HG03432 (cell line): Measurements from ENCODE around the gene DHRSX.
A peak's percentile ranks its signal among the peaks of the same experiment; 100 is the strongest.
"Not testable (repeated sequence)": the region's sequence is repeated elsewhere in the genome, so short reads cannot be mapped to it uniquely, and the experiment has no call there.

ENCODE experiments used
- ATAC-seq: cut with Tn5 transposase; IDR thresholded peaks from one replicate; pipeline ENCODE4 v1.9.1; 2021; ENCODE audit warnings: mild to moderate bottlenecking, moderate library complexity; ENCODE audit not compliant: unreplicated experiment

The DHRSX gene

GRCh38 chrX:2521092-2521926 is 20.5 kb upstream of the DHRSX start:
- ATAC-seq, result peak; percentile 86

GRCh38 chrX:2520539-2520938 is 19.8 kb upstream of the DHRSX start:
- ATAC-seq, result no peak

GRCh38 chrX:2519638-2520037 is 18.9 kb upstream of the DHRSX start:
- not testable (repeated sequence) for ATAC-seq

GRCh38 chrX:2517055-2517454 is 16.3 kb upstream of the DHRSX start:
- peak; percentile 14 for ATAC-seq

- ATAC-seq, result peak; percentile 52
These were observed 15.8 kb upstream of the DHRSX start for GRCh38 chrX:2516623-2517022.

- ATAC-seq, result no peak
These were observed 13.4 kb upstream of the DHRSX start for GRCh38 chrX:2514131-2514530.

- no peak for ATAC-seq
These were observed 12.4 kb upstream of the DHRSX start for GRCh38 chrX:2513121-2513664.

GRCh38 chrX:2512501-2512900 is 11.7 kb upstream of the DHRSX start:
- no peak for ATAC-seq

GRCh38 chrX:2511326-2511725 is 10.6 kb upstream of the DHRSX start:
- ATAC-seq, result no peak

GRCh38 chrX:2508648-2509335 is 8.0 kb upstream of the DHRSX start:
- ATAC-seq, result no peak

- ATAC-seq, result no peak
These were observed 7.3 kb upstream of the DHRSX start for GRCh38 chrX:2507904-2508627.

- no peak for ATAC-seq
These were observed 6.4 kb upstream of the DHRSX start for GRCh38 chrX:2507196-2507595.

- ATAC-seq, result not testable (repeated sequence)
These were observed 4.6 kb upstream of the DHRSX start for GRCh38 chrX:2505341-2505740.

- ATAC-seq, result no peak
These were observed 4.0 kb upstream of the DHRSX start for GRCh38 chrX:2504706-2505332.

GRCh38 chrX:2503591-2504500 is 3.1 kb upstream of the DHRSX start:
- no peak for ATAC-seq

- ATAC-seq, result no peak
These were observed 2.1 kb upstream of the DHRSX start for GRCh38 chrX:2502668-2503519.

- no peak for ATAC-seq
These were observed 1.4 kb upstream of the DHRSX start for GRCh38 chrX:2502120-2502667.

GRCh38 chrX:2501559-2502102 is 855 bp upstream of the DHRSX start:
- ATAC-seq, result no peak
